RPMI7951 (cell line): ENCODE data around the gene LYZ. TPM values are rescaled to one million over a fixed set of nuclear protein-coding genes. Genes with fewer than 3 reads are reported as not detected.

Source experiments
- DNase-seq: peaks from one replicate; pipeline ENCODE4 v3.0.0-alpha.2; 2012; ENCODE audit warnings: low read depth
- total RNA-seq: library from RNA; depleted of rRNA; stranded (reverse); fragments of >200 nt; shearing (Covaris generic); gene quantifications from 2 replicates; pipeline ENCODE4 v1.2.3, GENCODE V29; 2014; rRNA removed

The LYZ gene
- total RNA-seq, 1 experiment from 2014 or later = 0.72 TPM

DNA sequence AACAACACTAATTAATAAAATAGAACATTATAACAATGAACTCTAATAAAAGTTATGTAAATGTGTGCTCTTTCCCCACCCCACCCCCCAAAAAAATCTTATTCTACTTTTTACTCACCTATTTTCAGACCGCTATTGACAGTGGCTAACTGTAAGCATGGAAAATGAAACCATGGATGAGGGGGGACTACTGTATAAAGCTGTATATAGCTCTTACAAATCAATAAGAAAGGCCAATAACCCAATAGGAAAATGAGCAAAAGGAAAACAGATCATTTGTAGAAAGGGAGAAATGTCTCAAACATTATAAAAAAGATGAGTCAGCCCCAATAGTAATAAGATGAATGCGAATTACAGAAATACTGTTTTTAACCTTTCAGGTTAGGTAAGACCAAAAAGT lies 38.7 kb downstream of the LYZ start:
- DNase-seq = no peak

DNA sequence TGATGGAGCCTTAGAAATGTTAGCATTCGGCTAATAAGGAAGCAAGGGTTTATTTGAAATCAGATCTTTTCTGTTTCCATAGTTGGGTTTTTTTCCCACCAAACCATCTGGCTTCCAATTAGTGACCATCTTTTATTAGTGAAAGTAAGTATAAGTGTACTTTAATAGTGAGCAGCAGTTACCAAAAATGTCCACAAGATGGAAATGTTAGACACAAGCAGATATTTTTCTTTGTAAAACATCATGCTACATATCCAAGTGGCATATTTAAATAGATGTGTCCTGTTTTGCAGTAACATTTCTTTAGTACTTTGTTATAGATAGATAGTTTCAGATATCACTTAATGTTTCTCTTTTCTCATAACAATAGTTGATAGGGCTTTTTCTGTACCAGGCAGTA lies 40.2 kb downstream of the LYZ start:
- peak; percentile 51 for DNase-seq

DNA sequence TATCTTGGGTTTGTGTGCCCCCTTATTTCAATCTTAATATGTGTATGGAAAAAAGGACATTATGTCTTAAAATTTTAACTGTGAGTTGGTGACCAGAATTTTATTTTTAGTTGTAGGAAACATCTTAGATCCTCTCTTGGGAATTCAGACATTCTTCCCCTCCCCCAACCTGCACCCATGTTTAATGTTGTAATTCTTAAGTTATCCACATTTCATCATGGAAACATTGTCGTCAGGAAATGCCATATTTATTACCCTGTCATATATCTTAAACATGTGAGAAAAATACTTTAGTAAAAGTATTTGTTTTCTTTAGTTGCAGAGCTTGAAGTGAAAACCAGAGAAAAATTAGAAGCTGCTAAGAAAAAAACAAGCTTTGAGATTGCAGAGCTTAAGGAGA lies 41.6 kb downstream of the LYZ start:
- DNase-seq = no peak

DNA sequence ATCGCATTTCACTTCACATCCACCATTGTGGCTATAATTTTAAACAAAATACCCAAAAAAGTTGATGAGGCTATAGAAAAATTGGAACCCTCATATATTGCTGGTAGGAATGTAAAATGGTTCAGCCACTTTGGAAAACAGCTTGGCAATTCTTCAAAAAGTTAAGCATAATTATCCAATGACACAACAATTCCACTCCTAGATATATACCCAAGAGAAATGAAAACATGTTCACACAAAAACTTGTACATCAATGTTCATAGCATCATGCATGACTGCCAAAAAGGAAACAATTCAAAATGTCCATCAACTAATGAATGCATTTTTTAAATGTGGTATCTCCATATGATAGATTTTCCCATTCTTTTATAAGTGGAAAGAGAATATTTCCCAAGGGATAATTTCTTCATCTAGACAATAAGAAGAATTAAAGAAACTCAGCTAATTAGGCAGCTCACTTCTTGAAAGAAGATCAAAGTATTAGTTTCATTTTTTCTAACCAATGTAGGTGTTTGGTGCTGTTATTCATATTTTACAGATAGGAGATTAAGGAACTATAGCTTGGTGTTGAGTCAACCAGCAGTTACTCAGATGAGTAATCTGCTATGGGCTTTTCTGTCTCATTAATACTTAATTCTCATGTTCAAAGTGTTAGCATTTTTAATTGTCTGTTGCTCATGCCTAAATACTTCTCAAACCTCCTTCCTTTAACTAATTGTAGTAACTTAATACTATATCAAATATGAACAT lies 44.2 kb downstream of the LYZ start:
- DNase-seq = no peak

DNA sequence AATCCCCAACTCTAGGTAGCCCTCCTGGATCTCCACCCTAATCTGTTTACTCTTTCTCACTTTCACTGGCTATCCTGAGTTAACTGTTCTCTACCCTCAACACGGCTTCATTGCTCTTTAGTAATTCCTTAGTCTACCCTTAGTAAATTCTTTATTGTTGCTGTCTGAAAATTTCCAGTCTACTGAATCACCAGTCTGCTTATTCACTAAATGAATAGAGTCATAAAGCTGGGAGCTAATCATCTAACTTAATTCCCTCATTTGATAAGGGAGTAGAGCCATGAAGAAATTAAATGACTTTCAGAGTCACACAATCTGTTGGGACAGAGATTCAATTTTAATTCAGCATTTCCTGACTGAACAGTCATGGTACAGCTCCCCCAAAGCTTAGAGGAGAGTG lies 47.9 kb downstream of the LYZ start:
- DNase-seq = no peak

DNA sequence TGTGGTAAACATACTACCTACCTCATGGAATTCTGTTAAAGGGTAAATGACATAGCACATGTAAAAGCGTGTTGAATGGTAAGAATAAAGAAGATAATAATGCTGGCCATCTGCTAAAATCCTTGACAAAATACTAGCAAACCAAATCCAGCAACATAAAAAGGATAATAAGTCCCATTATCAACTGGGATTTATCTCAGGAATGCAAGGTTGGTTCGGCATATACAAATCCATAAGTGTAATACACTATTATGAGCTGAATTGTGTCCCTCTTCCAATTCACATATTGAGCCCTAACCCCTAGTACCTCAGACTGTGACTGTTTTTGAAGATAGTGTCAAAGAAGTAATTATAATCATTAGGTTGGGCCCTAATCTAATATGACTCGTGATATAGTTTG lies 48.8 kb downstream of the LYZ start:
- no peak for DNase-seq

DNA sequence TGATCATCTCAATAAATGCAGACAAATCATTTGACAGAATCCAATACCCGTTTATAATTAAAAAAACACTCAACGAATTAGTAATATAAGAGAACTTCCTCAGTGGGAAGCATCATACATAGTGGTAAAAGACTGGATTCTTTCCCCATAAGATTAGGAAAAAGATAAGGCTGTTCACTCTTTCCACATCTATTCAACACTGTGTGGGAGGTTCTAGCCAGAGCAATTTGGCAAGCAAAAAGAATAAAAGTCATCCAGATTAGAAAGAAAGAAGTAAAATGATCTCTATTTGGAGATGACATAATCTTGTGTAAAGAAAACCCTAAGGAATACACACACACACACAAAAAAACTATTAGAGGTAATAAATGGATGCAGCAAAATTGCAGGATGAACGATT lies 49.8 kb downstream of the LYZ start:
- peak; percentile 37 for DNase-seq

DNA sequence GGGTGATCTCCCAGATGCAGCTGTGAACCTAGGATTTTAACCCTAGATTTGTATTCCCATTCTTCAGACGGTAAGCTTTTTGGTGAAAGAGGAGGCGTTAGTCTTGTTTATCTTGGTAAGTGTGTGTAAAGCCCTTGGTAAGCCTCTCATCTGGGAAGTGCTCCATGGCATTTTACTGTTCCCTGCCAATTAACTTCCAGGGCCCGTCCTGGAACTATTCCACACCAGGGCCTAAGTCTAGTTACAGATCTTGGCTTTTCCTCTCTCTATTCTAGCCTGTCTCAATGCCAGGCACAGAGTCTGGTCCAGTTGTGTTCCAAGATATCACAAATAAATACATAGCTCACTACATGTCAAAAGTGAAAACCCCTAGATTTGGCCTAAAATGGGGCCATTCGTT lies 53.8 kb downstream of the LYZ start:
- no peak for DNase-seq

Other genes with a start within 250 kb of the LYZ start
- gene CPSF6, start 108.8 kb upstream of the LYZ start, total RNA-seq = 24.3 and 26.0 TPM in 2 replicates
- gene YEATS4, start 11.4 kb downstream of the LYZ start, total RNA-seq = 20.8 and 25.6 TPM in 2 replicates
- gene FRS2, start 122.0 kb downstream of the LYZ start, total RNA-seq = 23.6 and 40.0 TPM in 2 replicates
- 315 and 356 TPM in 2 replicates for gene CCT2, start 237.1 kb downstream of the LYZ start, total RNA-seq